Right ventricle myocardium superior (tissue), 1 donor: ENCODE results near the gene SLC34A3. TPM values are rescaled to one million over a fixed set of nuclear protein-coding genes. Genes with fewer than 3 reads are reported as not detected.

ENCODE experiments used
- ATAC-seq: fragments of 200-7000 bp; cut with Tn5 transposase; one replicate; pipeline ENCODE4 v1.9.1; 2020; ENCODE audit warnings: mild to moderate bottlenecking; ENCODE audit not compliant: poor library complexity
- DNase-seq: peaks from one replicate; pipeline ENCODE4 v3.0.0-alpha.2; 2020
- intact Hi-C: fragments of 100-400 bp; cut with DNase I; formaldehyde crosslinking; loops from one replicate; pipeline ENCODE4 v1.11.2; 2022
- total RNA-seq: library from RNA; stranded (reverse); fragmentation: NEBNext Ultra II Directional; extraction: Animal tissue kit (Norgen Biotek cat#: 25700); gene quantifications from one replicate; pipeline ENCODE4 v1.2.1, GENCODE V29; 2021
- donor health status: DM: no; HTN: yes; CAD: no; lungs with severe emphysema.

SLC34A3 gene
- total RNA-seq, 1 donor from 2014 or later = not detected

GRCh38 chr9:137213160-137214060 is 17.3 kb upstream of the SLC34A3 start:
- ATAC-seq = no peak
- intact Hi-C loops = no loop called here
- no peak for DNase-seq

DNA sequence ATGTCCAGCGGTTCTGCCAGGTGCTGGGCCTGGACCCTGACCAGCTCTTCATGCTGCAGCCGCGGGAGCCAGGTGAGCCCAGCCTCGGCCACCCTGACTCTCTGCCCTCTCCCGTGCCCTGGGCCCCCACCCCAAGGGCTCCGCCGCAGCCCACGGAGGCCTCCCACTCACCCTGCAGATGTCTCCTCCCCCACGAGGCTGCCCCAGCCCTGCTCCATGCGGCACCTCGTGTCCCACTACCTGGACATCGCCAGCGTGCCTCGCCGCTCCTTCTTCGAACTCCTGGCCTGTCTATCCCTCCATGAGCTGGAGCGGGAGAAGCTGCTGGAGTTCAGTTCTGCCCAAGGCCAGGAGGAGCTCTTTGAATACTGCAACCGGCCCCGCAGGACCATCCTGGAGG is 16.1 kb upstream of the SLC34A3 start:
- intact Hi-C loops = no loop called here
- no peak for DNase-seq

DNA sequence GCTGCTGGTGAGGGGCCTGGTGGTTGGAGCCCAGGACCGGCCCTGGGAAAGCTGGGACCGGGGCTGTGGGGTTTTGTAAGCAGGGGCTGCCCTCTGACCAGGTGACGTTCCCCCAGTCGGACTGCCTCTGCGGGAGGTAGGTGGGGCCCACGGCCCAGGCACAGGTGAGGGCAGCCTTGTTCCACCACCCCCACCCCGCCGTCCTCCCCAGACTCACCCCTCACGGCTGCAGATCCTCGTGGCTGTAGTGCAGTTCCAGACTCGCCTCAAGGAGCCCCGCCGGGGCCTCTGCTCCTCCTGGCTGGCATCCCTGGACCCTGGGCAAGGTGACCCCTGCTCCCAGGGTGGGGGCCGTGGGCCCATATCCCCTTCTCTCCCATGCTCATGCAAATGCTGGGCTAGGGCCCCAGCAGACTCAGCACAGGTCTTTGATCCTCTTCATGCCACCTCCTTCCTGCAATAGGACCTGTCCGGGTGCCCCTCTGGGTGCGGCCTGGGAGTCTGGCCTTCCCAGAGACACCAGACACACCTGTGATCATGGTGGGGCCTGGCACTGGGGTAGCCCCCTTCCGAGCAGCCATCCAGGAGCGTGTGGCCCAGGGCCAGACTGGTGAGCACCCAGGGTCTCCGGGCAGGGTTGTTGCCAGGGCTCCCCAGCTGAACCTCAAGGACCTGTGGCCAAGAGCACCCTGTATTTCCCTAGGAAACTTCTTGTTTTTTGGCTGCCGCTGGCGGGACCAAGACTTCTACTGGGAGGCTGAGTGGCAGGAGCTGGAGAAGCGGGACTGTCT is 15.3 kb upstream of the SLC34A3 start:
- intact Hi-C loops = no loop called here
- DNase-seq (no peak), ATAC-seq (no peak)

More for the DNA sequence above, 16.1 kb upstream of the SLC34A3 start:
- ATAC-seq = no peak

DNA sequence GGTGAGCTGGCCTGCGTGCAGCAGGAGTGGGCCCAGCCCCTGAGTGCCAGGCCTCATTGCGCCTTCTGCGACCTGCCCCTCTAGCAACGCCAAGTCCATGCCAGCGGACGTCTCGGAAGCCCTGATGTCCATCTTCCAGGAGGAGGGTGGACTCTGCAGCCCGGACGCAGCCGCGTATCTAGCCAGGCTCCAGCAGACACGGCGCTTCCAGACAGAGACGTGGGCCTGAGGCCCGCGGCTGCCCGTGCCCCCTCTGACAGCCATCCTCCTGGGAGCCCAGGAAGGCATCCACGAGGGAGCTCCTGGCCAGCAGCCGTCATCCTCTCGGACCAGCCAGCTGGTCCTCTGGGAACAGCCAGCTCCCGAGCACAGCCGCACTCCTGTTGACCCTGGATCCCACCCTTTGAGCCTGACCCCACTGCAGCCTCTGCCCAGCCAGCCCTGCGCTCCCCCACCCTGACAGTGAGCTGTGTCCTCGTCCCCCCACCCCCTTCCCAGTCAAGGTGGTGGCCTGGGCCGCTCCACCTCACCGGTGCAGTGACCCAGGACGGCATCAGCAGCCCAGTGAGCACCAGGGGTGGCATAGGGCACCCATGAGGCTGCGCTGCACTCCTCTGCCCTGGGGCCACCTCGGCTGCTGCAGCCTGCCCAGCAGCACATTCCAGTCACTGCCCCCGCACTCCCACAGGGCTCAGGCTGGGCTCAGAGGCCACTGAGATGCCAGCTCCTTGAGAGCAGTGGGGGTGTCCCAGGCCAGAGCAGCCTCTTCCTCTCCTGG is 14.3 kb upstream of the SLC34A3 start:
- ATAC-seq (no peak), DNase-seq (no peak)
- intact Hi-C loops = no loop called here

- intact Hi-C loops = no loop called here
- DNase-seq = peak; percentile 79
Observed at GRCh38 chr9:137217276-137218211, 13.2 kb upstream of the SLC34A3 start.

DNA sequence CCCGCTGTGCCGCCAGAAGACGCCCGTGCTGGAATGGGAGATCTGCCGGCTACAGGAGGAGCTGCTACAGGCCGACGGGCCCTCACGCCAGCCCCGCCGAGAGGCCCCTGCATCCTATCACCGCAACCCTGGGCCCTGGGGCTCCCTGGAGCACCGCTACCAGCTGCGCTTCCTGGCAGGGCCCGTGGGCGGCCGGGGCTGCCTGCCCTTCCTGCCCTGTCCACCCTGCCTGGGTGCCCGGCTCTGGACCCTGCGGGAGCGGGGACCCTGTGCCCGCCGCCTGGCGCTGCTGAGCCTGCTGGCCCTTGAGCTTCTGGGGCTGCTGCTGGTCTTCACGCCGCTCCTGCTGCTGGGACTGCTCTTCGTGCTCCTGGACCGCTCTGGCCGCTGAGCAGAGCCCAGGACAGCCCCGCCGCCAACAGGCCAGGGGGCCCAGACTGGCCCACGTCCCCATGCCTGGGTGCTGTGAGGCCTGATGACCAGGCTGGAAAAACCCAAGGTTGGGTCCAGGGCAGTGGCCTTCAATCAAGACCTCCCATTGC is 12.4 kb upstream of the SLC34A3 start:
- intact Hi-C loops = no loop called here
- DNase-seq = no peak
- ATAC-seq = no peak

More at GRCh38 chr9:137217276-137218211, 13.2 kb upstream of the SLC34A3 start:
- ATAC-seq = peak; percentile 55

DNA sequence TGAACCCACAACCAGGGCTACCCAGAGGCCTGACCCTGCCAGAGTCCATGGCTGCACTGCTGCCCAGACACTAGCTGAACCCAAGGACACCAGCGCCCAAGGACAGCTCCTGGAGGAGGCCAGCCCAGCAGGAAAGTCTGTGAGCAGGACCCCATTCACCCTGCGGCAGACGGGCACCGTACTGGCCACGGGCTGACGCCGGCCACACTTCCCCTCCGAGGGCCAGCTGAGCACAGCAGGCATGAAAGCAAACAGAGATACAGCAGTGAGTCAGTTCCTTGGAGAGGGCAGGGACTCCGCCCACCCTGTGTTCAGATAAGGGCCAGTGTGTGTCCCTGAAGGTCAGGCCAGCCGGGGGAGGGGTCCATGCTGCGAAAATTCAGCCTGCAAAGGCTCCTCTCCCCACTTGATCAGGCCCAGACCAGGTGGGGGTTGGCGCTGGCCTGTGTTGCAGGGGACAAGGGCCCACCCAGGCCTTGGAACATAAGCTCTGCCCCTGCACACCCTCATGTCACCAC is 11.9 kb upstream of the SLC34A3 start:
- no peak for DNase-seq
- ATAC-seq = peak; percentile 2
- intact Hi-C loops = no loop called here

- DNase-seq = no peak
- no peak for ATAC-seq
- intact Hi-C loops = no loop called here
Observed at GRCh38 chr9:137219757-137220316, 10.9 kb upstream of the SLC34A3 start.

- ATAC-seq = no peak
- no peak for DNase-seq
- intact Hi-C loops = no loop called here
Observed at GRCh38 chr9:137220317-137221094, 10.2 kb upstream of the SLC34A3 start.

- intact Hi-C loops = no loop called here
- ATAC-seq = no peak
- no peak for DNase-seq
Observed at GRCh38 chr9:137221095-137221505, 9.6 kb upstream of the SLC34A3 start.

GRCh38 chr9:137221506-137222111 is 9.1 kb upstream of the SLC34A3 start:
- ATAC-seq (no peak), DNase-seq (no peak)
- intact Hi-C loops = no loop called here

- peak; percentile 4 for ATAC-seq
- DNase-seq = no peak
Observed at GRCh38 chr9:137222190-137223077, 8.3 kb upstream of the SLC34A3 start, which contains the start of gene RNF208. TSS of gene RNF208 (minus strand) at chr9:137222240. CDS start at chr9:137221212, 1,028 bp downstream.

GRCh38 chr9:137223078-137223970 is 7.4 kb upstream of the SLC34A3 start:
- DNase-seq = peak; percentile 98
- intact Hi-C loops = no loop called here
- peak; percentile 93 for ATAC-seq

More at GRCh38 chr9:137222190-137223077, 8.3 kb upstream of the SLC34A3 start, which contains the start of gene RNF208:
- intact Hi-C loops = no loop called here
